HepG2 (cell line): Measurements from ENCODE around the gene UBE2M. TPM values are rescaled to one million over a fixed set of nuclear protein-coding genes. Genes with fewer than 3 reads are reported as not detected.

Source experiments
- CBX5 ChIP-seq: sonication (generic); formaldehyde crosslinking; IDR thresholded peaks from 2 replicates; pipeline ENCODE4 v1.4.0; 2020; ENCODE audit warnings: missing genetic modification reagents, borderline replicate concordance
- CHD4 ChIP-seq: fragments of 200-600 bp; sonication (generic); IDR thresholded peaks from 2 replicates; pipeline ENCODE4 v1.7.0; 2017; ENCODE audit warnings: mild to moderate bottlenecking, low read length, borderline replicate concordance
- FOXK2 ChIP-seq: fragments of 450-650 bp; IDR thresholded peaks from 2 replicates; pipeline ENCODE4 v1.6.1; 2016
- FOXO1 ChIP-seq: sonication (generic); formaldehyde crosslinking; IDR thresholded peaks from 2 replicates; pipeline ENCODE4 v1.4.0; 2020; ENCODE audit warnings: missing genetic modification reagents
- HES4 ChIP-seq: sonication (generic); formaldehyde crosslinking; IDR thresholded peaks from 2 replicates; pipeline ENCODE4 v1.9.0; 2021; ENCODE audit warnings: mild to moderate bottlenecking, missing genetic modification reagents, borderline replicate concordance
- HNF4A ChIP-seq: sonication (generic); formaldehyde crosslinking; IDR thresholded peaks from 2 replicates; pipeline ENCODE4 v1.4.0; 2020; ENCODE audit warnings: missing genetic modification reagents
- KDM5A ChIP-seq: fragments of 200-600 bp; sonication (generic); IDR thresholded peaks from 2 replicates; pipeline ENCODE4 v1.7.0; 2018; ENCODE audit warnings: antibody characterized with exemption, mild to moderate bottlenecking, low read length, borderline replicate concordance
- NFE2L1 ChIP-seq: sonication (generic); formaldehyde crosslinking; IDR thresholded peaks from 2 replicates; pipeline ENCODE4 v1.4.0; 2020; ENCODE audit warnings: missing genetic modification reagents, mild to moderate bottlenecking, borderline replicate concordance
- PHB2 ChIP-seq: fragments of 450-650 bp; IDR thresholded peaks from 2 replicates; pipeline ENCODE4 v1.6.1; 2018; ENCODE audit not compliant: partially characterized antibody
- REXO4 ChIP-seq: sonication (generic); formaldehyde crosslinking; IDR thresholded peaks from 2 replicates; pipeline ENCODE4 v1.8.0; 2022; ENCODE audit warnings: missing genetic modification reagents, mild to moderate bottlenecking, borderline replicate concordance
- RFXANK ChIP-seq: IDR thresholded peaks from 2 replicates; pipeline ENCODE4 v1.6.1; 2016
- RFXAP ChIP-seq: sonication (generic); formaldehyde crosslinking; IDR thresholded peaks from 2 replicates; pipeline ENCODE4 v1.4.0; 2020; ENCODE audit warnings: missing genetic modification reagents, borderline replicate concordance
- SMAD3 ChIP-seq: sonication (generic); formaldehyde crosslinking; IDR thresholded peaks from 2 replicates; pipeline ENCODE4 v1.4.0; 2020; ENCODE audit warnings: missing genetic modification reagents
- SOX5 ChIP-seq: IDR thresholded peaks from 2 replicates; pipeline ENCODE4 v1.6.1; 2016; ENCODE audit warnings: borderline replicate concordance
- SSRP1 ChIP-seq: IDR thresholded peaks from 2 replicates; pipeline ENCODE4 v1.6.1; 2016; ENCODE audit warnings: control low read depth
- ZKSCAN8 ChIP-seq: IDR thresholded peaks from 2 replicates; pipeline ENCODE4 v1.6.1; 2016; ENCODE audit warnings: borderline replicate concordance, missing genetic modification reagents, missing compliant biosample characterization
- ZNF101 ChIP-seq: sonication (generic); formaldehyde crosslinking; IDR thresholded peaks from 2 replicates; pipeline ENCODE4 v1.4.0; 2020; ENCODE audit warnings: mild to moderate bottlenecking, low read depth, missing genetic modification reagents, borderline replicate concordance
- ZNF138 ChIP-seq: sonication (generic); formaldehyde crosslinking; IDR thresholded peaks from 2 replicates; pipeline ENCODE4 v1.5.0; 2020; ENCODE audit warnings: mild to moderate bottlenecking, low read depth, missing genetic modification reagents
- ZNF430 ChIP-seq: sonication (generic); formaldehyde crosslinking; IDR thresholded peaks from 2 replicates; pipeline ENCODE4 v1.9.0; 2021; ENCODE audit warnings: mild to moderate bottlenecking, missing genetic modification reagents
- ZNF549 ChIP-seq: sonication (generic); formaldehyde crosslinking; IDR thresholded peaks from 2 replicates; pipeline ENCODE4 v1.5.0; 2020; ENCODE audit warnings: missing genetic modification reagents
- ZNF737 ChIP-seq: sonication (generic); formaldehyde crosslinking; IDR thresholded peaks from 2 replicates; pipeline ENCODE4 v1.5.0; 2020; ENCODE audit warnings: missing genetic modification reagents, mild to moderate bottlenecking, borderline replicate concordance
- polyA plus RNA-seq, 8 experiments: library from polyadenylated mRNA; depleted of rRNA in 3 of 8; stranded (reverse) in 7 of 8; unstranded in 1 of 8; fragments of >200 nt; fragmentation: Illumina TruSeq in 4 of 8; extraction: Trizol in 4 of 8; gene quantifications; 2 replicates each; pipeline versions ENCODE4 v1.2.1 to v1.2.3, GENCODE V29; 2011 to 2016; ENCODE audit warnings: low read depth in 4 of 8, missing spikeins in 1 of 8, mixed read lengths in 1 of 8; ENCODE audit not compliant: insufficient read depth in 1 of 8
- total RNA-seq, 5 experiments: library from RNA; depleted of rRNA; stranded (reverse); fragments of >200 nt; fragmentation: Illumina TruSeq; extraction: Trizol; gene quantifications; 2 replicates each; pipeline ENCODE4 v1.2.3, GENCODE V29; 2016; ENCODE audit warnings: low read depth in 1 of 5
- TF ChIP-seq, protein P1 (sequence below): IDR thresholded peaks from 2 replicates; pipeline ENCODE4 v1.6.1; 2012; ENCODE audit warnings: low read length, improper control_type of control experiment
- TF ChIP-seq, protein P2 (sequence below): sonication (generic); formaldehyde crosslinking; IDR thresholded peaks from 2 replicates; pipeline ENCODE4 v1.4.0; 2020; ENCODE audit warnings: missing genetic modification reagents, borderline replicate concordance
- TF ChIP-seq, protein P3 (sequence below): sonication (generic); formaldehyde crosslinking; IDR thresholded peaks from 2 replicates; pipeline ENCODE4 v1.8.0; 2022; ENCODE audit warnings: missing genetic modification reagents, mild to moderate bottlenecking, moderate library complexity, borderline replicate concordance

The UBE2M gene
- total and polyA plus RNA-seq, 2 of the 13 experiments (the other 11 are each of a cell fraction or from before 2014, with no cell fraction given), result 36.2 to 50.3 TPM

DNA sequence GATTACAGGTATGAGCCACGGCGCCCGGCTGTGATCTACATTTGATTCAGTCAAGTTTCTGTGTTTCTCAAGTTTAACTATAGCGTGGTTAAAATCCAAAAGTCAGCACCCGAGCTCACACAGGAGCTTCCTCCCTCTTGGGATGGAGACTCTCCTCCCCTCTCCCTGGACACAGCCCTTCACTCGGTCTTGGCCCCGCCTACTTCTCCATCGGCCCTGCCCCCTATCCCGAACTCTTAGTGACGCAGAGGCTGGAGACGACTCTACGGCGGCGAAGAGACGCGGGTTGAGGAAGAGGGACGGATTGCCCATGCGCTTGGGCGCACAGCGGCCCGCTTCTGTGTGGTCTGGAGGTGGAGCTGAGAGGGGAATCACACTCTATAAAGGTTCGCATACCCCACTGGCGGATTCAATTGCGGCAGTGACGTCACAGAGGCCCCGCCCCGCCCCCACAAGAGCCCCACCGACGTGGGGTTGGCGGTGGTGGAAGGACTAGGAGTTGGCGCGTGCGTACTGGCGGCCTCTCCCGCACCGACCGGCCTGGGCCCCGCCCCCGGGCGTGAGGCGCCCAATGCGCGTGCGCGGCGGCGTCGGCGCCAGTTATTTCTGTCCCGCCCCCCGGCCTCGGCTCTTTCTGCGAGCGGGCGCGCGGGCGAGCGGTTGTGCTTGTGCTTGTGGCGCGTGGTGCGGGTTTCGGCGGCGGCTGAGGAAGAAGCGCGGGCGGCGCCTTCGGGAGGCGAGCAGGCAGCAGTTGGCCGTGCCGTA, 14.4 kb downstream of the UBE2M start, which contains the start of gene TRIM28 (continued):
- TF ChIP-seq, protein P1, sequence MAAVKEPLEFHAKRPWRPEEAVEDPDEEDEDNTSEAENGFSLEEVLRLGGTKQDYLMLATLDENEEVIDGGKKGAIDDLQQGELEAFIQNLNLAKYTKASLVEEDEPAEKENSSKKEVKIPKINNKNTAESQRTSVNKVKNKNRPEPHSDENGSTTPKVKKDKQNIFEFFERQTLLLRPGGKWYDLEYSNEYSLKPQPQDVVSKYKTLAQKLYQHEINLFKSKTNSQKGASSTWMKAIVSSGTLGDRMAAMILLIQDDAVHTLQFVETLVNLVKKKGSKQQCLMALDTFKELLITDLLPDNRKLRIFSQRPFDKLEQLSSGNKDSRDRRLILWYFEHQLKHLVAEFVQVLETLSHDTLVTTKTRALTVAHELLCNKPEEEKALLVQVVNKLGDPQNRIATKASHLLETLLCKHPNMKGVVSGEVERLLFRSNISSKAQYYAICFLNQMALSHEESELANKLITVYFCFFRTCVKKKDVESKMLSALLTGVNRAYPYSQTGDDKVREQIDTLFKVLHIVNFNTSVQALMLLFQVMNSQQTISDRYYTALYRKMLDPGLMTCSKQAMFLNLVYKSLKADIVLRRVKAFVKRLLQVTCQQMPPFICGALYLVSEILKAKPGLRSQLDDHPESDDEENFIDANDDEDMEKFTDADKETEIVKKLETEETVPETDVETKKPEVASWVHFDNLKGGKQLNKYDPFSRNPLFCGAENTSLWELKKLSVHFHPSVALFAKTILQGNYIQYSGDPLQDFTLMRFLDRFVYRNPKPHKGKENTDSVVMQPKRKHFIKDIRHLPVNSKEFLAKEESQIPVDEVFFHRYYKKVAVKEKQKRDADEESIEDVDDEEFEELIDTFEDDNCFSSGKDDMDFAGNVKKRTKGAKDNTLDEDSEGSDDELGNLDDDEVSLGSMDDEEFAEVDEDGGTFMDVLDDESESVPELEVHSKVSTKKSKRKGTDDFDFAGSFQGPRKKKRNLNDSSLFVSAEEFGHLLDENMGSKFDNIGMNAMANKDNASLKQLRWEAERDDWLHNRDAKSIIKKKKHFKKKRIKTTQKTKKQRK, result no peak
- no peak for TF ChIP-seq ZNF101 (CRISPR knock-in tag)
- no peak for TF ChIP-seq SSRP1
- TF ChIP-seq, protein P2, sequence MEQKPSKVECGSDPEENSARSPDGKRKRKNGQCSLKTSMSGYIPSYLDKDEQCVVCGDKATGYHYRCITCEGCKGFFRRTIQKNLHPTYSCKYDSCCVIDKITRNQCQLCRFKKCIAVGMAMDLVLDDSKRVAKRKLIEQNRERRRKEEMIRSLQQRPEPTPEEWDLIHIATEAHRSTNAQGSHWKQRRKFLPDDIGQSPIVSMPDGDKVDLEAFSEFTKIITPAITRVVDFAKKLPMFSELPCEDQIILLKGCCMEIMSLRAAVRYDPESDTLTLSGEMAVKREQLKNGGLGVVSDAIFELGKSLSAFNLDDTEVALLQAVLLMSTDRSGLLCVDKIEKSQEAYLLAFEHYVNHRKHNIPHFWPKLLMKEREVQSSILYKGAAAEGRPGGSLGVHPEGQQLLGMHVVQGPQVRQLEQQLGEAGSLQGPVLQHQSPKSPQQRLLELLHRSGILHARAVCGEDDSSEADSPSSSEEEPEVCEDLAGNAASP (CRISPR knock-in tag), result peak; percentile 21; the same call in 1 of the 2 replicates
- no peak for TF ChIP-seq REXO4 (CRISPR knock-in tag)
- TF ChIP-seq ZNF549 (CRISPR knock-in tag), result no peak
- TF ChIP-seq NFE2L1, result no peak
- TF ChIP-seq ZKSCAN8 (CRISPR knock-in tag), result peak; percentile 17; the same call in 1 of the 2 replicates
- 0 out of 2 replicates have a peak, but pooled peaks have one; percentile 71 for TF ChIP-seq ZNF430 (CRISPR knock-in tag)
- 0 out of 2 replicates have a peak, but pooled peaks have one; percentile 65 for TF ChIP-seq ZNF138
- TF ChIP-seq FOXK2, result no peak
- TF ChIP-seq FOXO1 (CRISPR knock-in tag), result peak; percentile 43; the same call in 1 of the 2 replicates
- TF ChIP-seq RFXANK (CRISPR knock-in tag), result no peak; the same call in 1 of the 2 replicates
- peak; percentile 58 for TF ChIP-seq RFXAP
- TF ChIP-seq SOX5 (CRISPR knock-in tag), result peak; percentile 55; the same call in 1 of the 2 replicates
- peak; percentile 30; the same call in 1 of the 2 replicates for TF ChIP-seq KDM5A
- no peak for TF ChIP-seq ZNF737
- TF ChIP-seq CHD4, result no peak
- no peak; the same call in 1 of the 2 replicates for TF ChIP-seq CBX5 (CRISPR knock-in tag)
- TF ChIP-seq, protein P3, sequence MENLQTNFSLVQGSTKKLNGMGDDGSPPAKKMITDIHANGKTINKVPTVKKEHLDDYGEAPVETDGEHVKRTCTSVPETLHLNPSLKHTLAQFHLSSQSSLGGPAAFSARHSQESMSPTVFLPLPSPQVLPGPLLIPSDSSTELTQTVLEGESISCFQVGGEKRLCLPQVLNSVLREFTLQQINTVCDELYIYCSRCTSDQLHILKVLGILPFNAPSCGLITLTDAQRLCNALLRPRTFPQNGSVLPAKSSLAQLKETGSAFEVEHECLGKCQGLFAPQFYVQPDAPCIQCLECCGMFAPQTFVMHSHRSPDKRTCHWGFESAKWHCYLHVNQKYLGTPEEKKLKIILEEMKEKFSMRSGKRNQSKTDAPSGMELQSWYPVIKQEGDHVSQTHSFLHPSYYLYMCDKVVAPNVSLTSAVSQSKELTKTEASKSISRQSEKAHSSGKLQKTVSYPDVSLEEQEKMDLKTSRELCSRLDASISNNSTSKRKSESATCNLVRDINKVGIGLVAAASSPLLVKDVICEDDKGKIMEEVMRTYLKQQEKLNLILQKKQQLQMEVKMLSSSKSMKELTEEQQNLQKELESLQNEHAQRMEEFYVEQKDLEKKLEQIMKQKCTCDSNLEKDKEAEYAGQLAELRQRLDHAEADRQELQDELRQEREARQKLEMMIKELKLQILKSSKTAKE (CRISPR knock-in tag), result no peak
- TF ChIP-seq HNF4A, result no peak
- no peak for TF ChIP-seq PHB2
- TF ChIP-seq HES4, result peak; percentile 94
- TF ChIP-seq SMAD3 (CRISPR knock-in tag), result no peak; the same call in 1 of the 2 replicates
